CD8-positive, alpha-beta memory T cell (primary cell): Measurements from ENCODE around the gene C6orf15. TPM values are rescaled to one million over a fixed set of nuclear protein-coding genes. Genes with fewer than 3 reads are reported as not detected.

ENCODE experiments used
- CTCF ChIA-PET: fragments of 350-600 bp; sonication (Branson Sonifier 250); formaldehyde crosslinking; loops from one replicate; lab custom pipeline; 2021; ENCODE audit warnings: antibody characterized with exemption; lab: Charles Lee
- POLR2A ChIA-PET: fragments of 350-600 bp; sonication (Branson Sonifier 250); formaldehyde crosslinking; loops from one replicate; lab custom pipeline; 2021; ENCODE audit warnings: antibody characterized with exemption; lab: Charles Lee
- DNase-seq, 5 donors: peaks; one replicate each; pipeline versions ENCODE4 v3.0.0 to v3.0.0-alpha.2; 2020 to 2022; ENCODE audit warnings: mixed read lengths in 1 of 5
- H3K27ac ChIP-seq: one replicate; pipeline ENCODE4 v1.7.0; 2013; ENCODE audit warnings: low read depth, mild to moderate bottlenecking, low read length, moderate library complexity
- H3K27me3 ChIP-seq: 2 replicates; pipeline ENCODE4 v1.7.0; 2013; ENCODE audit warnings: low read length, mild to moderate bottlenecking; ENCODE audit not compliant: insufficient read depth, poor library complexity, severe bottlenecking
- H3K36me3 ChIP-seq: 2 replicates; pipeline ENCODE4 v1.7.0; 2013; ENCODE audit warnings: mild to moderate bottlenecking, low read length, moderate library complexity; ENCODE audit not compliant: insufficient read depth
- H3K4me1 ChIP-seq: 2 replicates; pipeline ENCODE4 v1.7.0; 2013; ENCODE audit warnings: mild to moderate bottlenecking, low read length, moderate library complexity; ENCODE audit not compliant: insufficient read depth
- H3K4me3 ChIP-seq: 2 replicates; pipeline ENCODE4 v1.7.0; 2013; ENCODE audit warnings: mild to moderate bottlenecking, low read length
- H3K9me3 ChIP-seq: 2 replicates; pipeline ENCODE4 v1.7.0; 2013; ENCODE audit warnings: mild to moderate bottlenecking, low read length
- H3K27ac Mint-ChIP-seq, 8 donors: one replicate each; pipeline ENCODE4 v1.8.0; 2020 to 2021; ENCODE audit warnings: mixed read lengths in 8 of 8, mild to moderate bottlenecking in 6 of 8, inconsistent platforms in 3 of 8, moderate library complexity in 3 of 8
- H3K27me3 Mint-ChIP-seq, 2 donors: one replicate each; pipeline ENCODE4 v1.8.0; 2020 to 2021; ENCODE audit warnings: mixed read lengths in 2 of 2, mild to moderate bottlenecking in 1 of 2, moderate library complexity in 1 of 2
- H3K36me3 Mint-ChIP-seq, 3 donors: one replicate each; pipeline ENCODE4 v1.8.0; 2020 to 2021; ENCODE audit warnings: mixed read lengths in 3 of 3, inconsistent platforms in 1 of 3, mild to moderate bottlenecking in 1 of 3
- H3K4me1 Mint-ChIP-seq, 3 donors: one replicate each; pipeline ENCODE4 v1.8.0; 2020 to 2021; ENCODE audit warnings: mixed read lengths in 3 of 3, inconsistent platforms in 1 of 3, mild to moderate bottlenecking in 1 of 3
- H3K4me3 Mint-ChIP-seq, 7 donors: one replicate each; pipeline ENCODE4 v1.8.0; 2020 to 2021; ENCODE audit warnings: mixed read lengths in 7 of 7, mild to moderate bottlenecking in 6 of 7, moderate library complexity in 4 of 7, inconsistent platforms in 2 of 7
- H3K9me3 Mint-ChIP-seq, 5 donors: one replicate each; pipeline ENCODE4 v1.8.0; 2020 to 2022; ENCODE audit warnings: mixed read lengths in 5 of 5, mild to moderate bottlenecking in 3 of 5, moderate library complexity in 2 of 5, inconsistent platforms in 1 of 5
- polyA plus RNA-seq: library from polyadenylated mRNA; unstranded; fragments of 300-500 nt; fragmentation: Illumina TruSeq; gene quantifications from one replicate; pipeline ENCODE4 v1.2.3, GENCODE V29; 2021
- total RNA-seq, 2 experiments: library from RNA; stranded (reverse); gene quantifications; one replicate each; pipeline ENCODE4 v1.2.3, GENCODE V29; 2021

C6orf15 gene
- total and polyA plus RNA-seq, 3 experiments from 2014 or later, result not detected

DNA sequence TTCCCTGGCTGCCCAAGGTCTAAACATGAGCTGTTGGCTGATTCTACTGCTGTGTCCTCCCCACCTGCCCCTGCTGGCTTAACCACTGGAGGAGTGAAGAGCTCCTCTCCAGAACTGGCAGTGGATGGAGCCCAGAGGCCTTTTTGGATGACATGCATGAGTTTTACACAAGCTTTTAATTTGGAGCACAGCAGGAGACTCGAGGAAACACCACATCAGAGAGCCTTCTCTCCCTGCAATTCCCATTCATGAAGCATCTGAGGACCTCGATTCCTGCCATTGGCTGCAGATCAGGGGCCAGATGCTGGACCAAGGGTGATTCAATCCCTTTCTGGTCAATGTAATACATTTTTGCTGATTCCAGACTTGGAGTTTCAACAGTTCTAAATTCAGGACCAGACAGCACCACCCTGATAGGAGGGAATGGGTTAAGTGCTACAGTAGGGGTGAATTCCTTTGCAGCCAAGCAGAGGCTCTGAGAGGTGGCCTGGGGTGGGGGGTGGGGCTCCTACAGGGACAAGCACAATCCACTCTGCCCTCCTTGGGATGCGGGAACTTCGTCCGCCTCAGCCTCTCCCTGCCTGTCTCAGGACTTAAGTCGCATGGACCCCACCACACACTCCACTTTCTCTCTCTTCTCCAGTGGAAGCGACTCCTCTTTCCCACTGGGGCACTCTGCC, 1.6 kb upstream of the C6orf15 start:
- no peak for DNase-seq
- Mint-ChIP-seq H3K4me1 (peaks cover 0 to 5% (median 3%) of the 10 kb centered on the region in 3 donors), H3K27ac (peak overlapping the region in 1 of 8 donors; percentile 66), H3K27me3 (peaks cover 30 to 49% of the 10 kb centered on the region in 2 donors), H3K4me3 (no peak overlapping the region), H3K9me3 (no peaks in the 10 kb centered on the region), H3K36me3 (no peaks in the 10 kb centered on the region)
- Histone ChIP-seq H3K36me3 (no peaks in the 10 kb centered on the region), H3K27ac (no peak overlapping the region), H3K4me3 (no peak overlapping the region), H3K9me3 (no peaks in the 10 kb centered on the region), H3K27me3 (no peaks in the 10 kb centered on the region), H3K4me1 (no peaks in the 10 kb centered on the region)
- ChIA-PET POLR2A (interaction anchor here (0.6 kb wide), 1 partner anchor 20 kb away, joined by 4 read pairs; no protein-coding TSS in a partner anchor), CTCF (interaction anchor here (1.3 to 2.0 kb wide), 2 partner anchors 15 to 27 kb away, joined by 3 to 6 read pairs; no protein-coding TSS in a partner anchor)

DNA sequence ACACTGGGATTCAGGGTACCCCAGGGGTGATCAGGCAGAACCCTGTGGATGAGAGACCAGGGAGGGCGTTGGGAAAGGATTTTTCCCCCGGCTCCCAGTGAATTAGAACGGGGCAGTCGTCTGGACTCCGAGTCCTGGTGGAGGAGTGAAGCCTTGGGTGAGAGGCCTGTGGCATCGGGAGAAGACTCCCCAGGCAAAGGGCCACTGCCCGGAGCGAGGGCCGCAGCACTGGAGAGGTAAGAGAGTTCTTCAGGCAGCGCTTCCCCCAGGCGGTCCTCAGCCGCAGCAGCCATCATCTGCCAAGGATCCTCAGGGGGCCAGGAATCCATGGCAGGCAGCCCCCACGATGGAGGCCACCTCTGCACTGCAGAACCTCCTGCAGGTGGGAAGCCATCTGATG, 663 bp downstream of the C6orf15 start:
- H3K27ac Mint-ChIP-seq, result no peak overlapping the region
- Histone ChIP-seq H3K4me3 (no peak overlapping the region), H3K27ac (no peak overlapping the region), H3K36me3 (no peaks in the 10 kb centered on the region), H3K9me3 (no peaks in the 10 kb centered on the region), H3K27me3 (no peaks in the 10 kb centered on the region), H3K4me1 (no peaks in the 10 kb centered on the region)
- H3K27me3 Mint-ChIP-seq, result peaks cover 26 to 42% of the 10 kb centered on the region in 2 donors
- DNase-seq, result no peak
- no peaks in the 10 kb centered on the region for H3K9me3 Mint-ChIP-seq
- CTCF ChIA-PET, result interaction anchor here (0.7 to 3.1 kb wide), 2 partner anchors 16 to 25 kb away, joined by 3 to 9 read pairs; no protein-coding TSS in a partner anchor
- POLR2A ChIA-PET, result no interaction called here
- H3K4me3 Mint-ChIP-seq, result no peak overlapping the region
- H3K36me3 Mint-ChIP-seq, result no peaks in the 10 kb centered on the region
- peaks cover 0 to 5% (median 3%) of the 10 kb centered on the region in 3 donors for H3K4me1 Mint-ChIP-seq

DNA sequence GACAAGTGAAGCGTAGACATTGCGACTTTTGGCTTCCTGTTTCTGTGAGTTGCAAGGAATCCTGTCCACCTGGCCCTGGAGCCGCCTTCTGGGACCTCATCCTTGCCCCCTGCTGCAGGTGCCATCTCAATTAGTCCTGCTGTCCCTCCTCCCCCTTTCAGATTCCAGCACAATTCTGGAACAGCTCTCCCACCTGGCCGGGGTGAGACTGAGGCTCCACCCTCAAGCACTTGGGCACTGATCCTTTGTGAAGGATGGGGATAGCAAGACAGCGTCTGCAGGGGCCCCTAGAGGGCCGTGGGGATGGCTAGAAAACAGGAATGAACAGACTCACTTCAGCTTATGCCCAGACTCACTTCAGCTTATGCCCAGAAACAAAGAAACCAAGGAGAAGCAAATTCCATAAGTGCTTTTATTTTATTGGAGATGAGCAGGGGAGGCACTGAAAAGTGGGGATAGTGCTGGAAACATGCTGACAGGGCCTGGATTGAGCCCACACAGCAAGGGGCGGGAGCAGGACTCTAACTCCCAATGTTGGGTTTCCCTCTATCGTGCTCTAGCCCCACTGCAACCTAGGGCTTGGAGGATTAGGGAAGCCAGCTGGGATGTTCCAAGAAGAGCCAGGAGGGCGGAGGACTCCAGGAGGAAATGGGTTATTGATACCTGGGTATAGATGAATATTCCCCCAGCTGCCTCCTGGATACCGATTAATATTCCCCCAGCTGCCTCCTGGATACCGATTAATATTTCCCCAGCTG, 1.4 kb downstream of the C6orf15 start:
- Histone ChIP-seq H3K27ac (no peak overlapping the region), H3K9me3 (no peaks in the 10 kb centered on the region), H3K4me3 (no peak overlapping the region), H3K27me3 (no peaks in the 10 kb centered on the region), H3K4me1 (no peaks in the 10 kb centered on the region), H3K36me3 (no peaks in the 10 kb centered on the region)
- peaks cover 22 to 39% of the 10 kb centered on the region in 2 donors for H3K27me3 Mint-ChIP-seq
- no peak overlapping the region for H3K4me3 Mint-ChIP-seq
- DNase-seq, result no peak
- H3K36me3 Mint-ChIP-seq, result no peaks in the 10 kb centered on the region
- CTCF ChIA-PET, result interaction anchor here (3.1 kb wide), 1 partner anchor 24 kb away, joined by 9 read pairs; no protein-coding TSS in a partner anchor
- H3K9me3 Mint-ChIP-seq, result no peaks in the 10 kb centered on the region
- peaks cover 0 to 5% (median 3%) of the 10 kb centered on the region in 3 donors for H3K4me1 Mint-ChIP-seq
- no peak overlapping the region for H3K27ac Mint-ChIP-seq
- POLR2A ChIA-PET, result no interaction called here

DNA sequence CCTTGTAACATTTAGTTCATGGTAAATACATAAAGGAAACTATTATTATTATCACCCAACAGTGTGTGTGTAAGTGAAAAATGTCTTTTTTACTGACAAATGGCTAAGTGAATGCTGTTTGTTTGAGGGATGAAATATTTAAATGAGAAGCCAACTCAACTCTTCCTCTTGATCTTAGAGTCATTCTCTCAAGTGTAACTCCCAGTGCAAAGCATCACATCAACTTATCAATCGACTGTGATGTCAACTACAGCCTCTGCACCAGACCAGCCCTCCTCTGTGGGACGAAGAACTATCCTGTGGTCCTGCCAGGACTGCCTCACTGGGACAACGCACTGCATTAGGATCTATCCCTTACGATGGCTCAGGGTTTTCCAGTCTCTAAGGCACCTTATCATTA, 5.3 kb downstream of the C6orf15 start:
- H3K4me1 ChIP-seq, result no peaks in the 10 kb centered on the region
- no peak overlapping the region for H3K27ac ChIP-seq
- Mint-ChIP-seq H3K4me1 (peaks cover 0 to 4% (median 3%) of the 10 kb centered on the region in 3 donors), H3K36me3 (no peaks in the 10 kb centered on the region), H3K27ac (peak overlapping the region in 1 of 8 donors; percentile 4), H3K27me3 (peaks cover 11 to 22% of the 10 kb centered on the region in 2 donors), H3K9me3 (no peaks in the 10 kb centered on the region), H3K4me3 (peak overlapping the region in 1 of 7 donors; percentile 33)
- DNase-seq, result no peak
- CTCF ChIA-PET, result no interaction called here
- POLR2A ChIA-PET, result no interaction called here
- no peaks in the 10 kb centered on the region for H3K27me3 ChIP-seq
- no peak overlapping the region for H3K4me3 ChIP-seq
- no peaks in the 10 kb centered on the region for H3K36me3 ChIP-seq
- H3K9me3 ChIP-seq, result no peaks in the 10 kb centered on the region

DNA sequence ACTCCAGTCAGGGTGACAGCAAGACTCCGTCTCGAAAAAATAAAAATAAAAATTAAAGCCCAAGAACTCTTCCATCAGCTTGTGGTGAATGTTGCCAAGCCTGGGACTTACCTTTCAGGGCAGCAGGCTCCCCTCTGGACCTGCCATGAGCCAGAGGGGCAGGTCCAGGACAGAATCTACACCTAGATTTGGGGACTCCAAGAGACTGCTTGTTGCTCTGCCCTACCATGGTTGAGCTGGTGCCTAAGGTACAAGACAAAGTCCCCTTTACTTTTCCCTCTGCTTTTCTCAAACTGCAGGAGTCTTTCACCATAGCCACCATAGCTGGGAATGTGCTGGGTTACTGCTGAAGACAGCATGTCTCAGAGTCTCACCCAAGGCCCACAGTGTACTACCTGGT, 9.2 kb downstream of the C6orf15 start:
- Mint-ChIP-seq H3K36me3 (no peaks in the 10 kb centered on the region), H3K27ac (no peak overlapping the region), H3K4me1 (peaks cover 0 to 4% (median 3%) of the 10 kb centered on the region in 3 donors), H3K9me3 (no peaks in the 10 kb centered on the region), H3K4me3 (no peak overlapping the region), H3K27me3 (peaks cover 0 to 4% of the 10 kb centered on the region in 2 donors)
- ChIA-PET CTCF (interaction anchor here (0.7 to 2.4 kb wide), 7 partner anchors 9 to 270 kb away, joined by 3 to 7 read pairs (median 3); no protein-coding TSS in a partner anchor), POLR2A (interaction anchor here (0.6 kb wide), 1 partner anchor 27 kb away, joined by 3 read pairs; no protein-coding TSS in a partner anchor)
- Histone ChIP-seq H3K4me3 (no peak overlapping the region), H3K4me1 (no peaks in the 10 kb centered on the region), H3K9me3 (no peaks in the 10 kb centered on the region), H3K27me3 (no peaks in the 10 kb centered on the region), H3K27ac (no peak overlapping the region), H3K36me3 (no peaks in the 10 kb centered on the region)
- no peak for DNase-seq

DNA sequence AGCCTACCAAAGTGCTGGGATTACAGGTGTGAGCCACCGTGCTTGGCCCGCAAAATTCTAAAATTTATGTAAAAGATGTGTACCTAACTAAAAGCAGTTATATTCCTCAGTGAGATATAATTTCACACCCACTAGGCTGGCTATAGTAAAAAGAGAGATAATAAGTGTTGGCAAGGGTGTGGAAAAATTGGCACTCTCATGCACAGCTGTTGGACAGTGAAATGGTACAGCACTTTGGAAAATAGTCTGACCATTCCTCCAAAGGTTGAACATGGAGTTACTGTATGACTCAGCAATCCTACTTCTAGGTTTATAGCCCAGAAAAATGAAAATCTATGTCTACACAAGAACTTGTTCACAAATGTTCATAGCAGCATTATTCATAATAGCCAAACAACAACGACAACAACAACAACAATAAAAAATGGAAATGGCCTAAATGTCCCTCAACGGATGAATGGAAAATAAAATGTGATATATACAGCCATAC, 13.9 kb downstream of the C6orf15 start:
- Histone ChIP-seq H3K4me3 (no peak overlapping the region), H3K27ac (no peak overlapping the region), H3K36me3 (no peaks in the 10 kb centered on the region), H3K9me3 (no peaks in the 10 kb centered on the region), H3K4me1 (peaks cover 40% of the 10 kb centered on the region), H3K27me3 (no peaks in the 10 kb centered on the region)
- H3K4me3 Mint-ChIP-seq, result no peak overlapping the region
- H3K27ac Mint-ChIP-seq, result peak overlapping the region in 1 of 8 donors; percentile 24
- POLR2A ChIA-PET, result no interaction called here
- peaks cover 0 to 4% of the 10 kb centered on the region in 2 donors for H3K27me3 Mint-ChIP-seq
- CTCF ChIA-PET, result interaction anchor here (1.6 kb wide), 1 partner anchor 12 kb away, joined by 6 read pairs; no protein-coding TSS in a partner anchor
- H3K4me1 Mint-ChIP-seq, result peaks cover 36 to 43% (median 38%) of the 10 kb centered on the region in 3 donors
- no peaks in the 10 kb centered on the region for H3K36me3 Mint-ChIP-seq
- no peak for DNase-seq
- H3K9me3 Mint-ChIP-seq, result no peaks in the 10 kb centered on the region

DNA sequence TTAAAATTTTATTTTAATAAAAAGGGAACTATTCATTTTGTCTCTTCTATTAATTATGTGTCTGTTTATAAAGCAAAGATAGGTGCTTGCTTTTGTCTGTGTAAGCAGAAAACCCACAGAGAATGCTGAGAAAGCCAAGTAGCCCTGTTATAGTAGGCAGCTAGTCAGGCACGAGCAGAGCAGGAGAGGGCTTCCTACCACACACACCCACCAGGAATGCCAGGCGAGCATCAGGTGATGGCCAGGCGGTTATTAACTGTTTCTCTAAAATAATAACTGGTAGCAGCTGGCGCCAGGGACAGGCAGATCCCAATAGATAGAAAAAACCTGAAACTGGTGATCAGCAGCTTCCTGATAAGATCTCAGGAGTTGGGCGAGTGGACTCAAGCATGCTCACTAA, 15.7 kb downstream of the C6orf15 start:
- no peak overlapping the region for H3K27ac ChIP-seq
- Mint-ChIP-seq H3K9me3 (no peaks in the 10 kb centered on the region), H3K4me3 (peak overlapping the region in 1 of 7 donors; percentile 20), H3K27me3 (peaks cover 0 to 2% of the 10 kb centered on the region in 2 donors), H3K36me3 (no peaks in the 10 kb centered on the region), H3K27ac (no peak overlapping the region), H3K4me1 (peaks cover 40 to 45% (median 40%) of the 10 kb centered on the region in 3 donors)
- H3K36me3 ChIP-seq, result no peaks in the 10 kb centered on the region
- H3K27me3 ChIP-seq, result no peaks in the 10 kb centered on the region
- H3K4me3 ChIP-seq, result no peak overlapping the region
- ChIA-PET POLR2A (no interaction called here), CTCF (interaction anchor here (1.2 to 1.6 kb wide), 2 partner anchors 10 to 555 kb away, joined by 3 to 6 read pairs; no protein-coding TSS in a partner anchor)
- DNase-seq, result no peak
- H3K9me3 ChIP-seq, result no peaks in the 10 kb centered on the region
- H3K4me1 ChIP-seq, result peaks cover 44% of the 10 kb centered on the region
